Keratinocyte (primary cell): ENCODE data around the gene C2orf78.

Source experiments
- EZH2 ChIP-seq: IDR thresholded peaks from one replicate; pipeline ENCODE4 v1.6.1; 2012; ENCODE audit warnings: inconsistent platforms, mild to moderate bottlenecking, low read length, moderate library complexity
- TF ChIP-seq, protein P1 (sequence below), 3 experiments: IDR thresholded peaks in 1 of 3; conservative IDR thresholded peaks in 1 of 3; optimal IDR thresholded peaks in 1 of 3; 2 replicates in 2 of 3; 3 replicates in 1 of 3; pipeline versions ENCODE3 to v1.5.1; 2011; ENCODE audit warnings: low read length in 3 of 3, mild to moderate bottlenecking in 3 of 3, moderate library complexity in 2 of 3, control low read depth in 1 of 3, inconsistent platforms in 1 of 3; ENCODE audit not compliant: insufficient read depth in 2 of 3; ENCODE audit errors: extremely low read depth in 1 of 3

GRCh38 chr2:73839653-73840411 is 55.8 kb downstream of the C2orf78 start:
- TF ChIP-seq, protein P1, sequence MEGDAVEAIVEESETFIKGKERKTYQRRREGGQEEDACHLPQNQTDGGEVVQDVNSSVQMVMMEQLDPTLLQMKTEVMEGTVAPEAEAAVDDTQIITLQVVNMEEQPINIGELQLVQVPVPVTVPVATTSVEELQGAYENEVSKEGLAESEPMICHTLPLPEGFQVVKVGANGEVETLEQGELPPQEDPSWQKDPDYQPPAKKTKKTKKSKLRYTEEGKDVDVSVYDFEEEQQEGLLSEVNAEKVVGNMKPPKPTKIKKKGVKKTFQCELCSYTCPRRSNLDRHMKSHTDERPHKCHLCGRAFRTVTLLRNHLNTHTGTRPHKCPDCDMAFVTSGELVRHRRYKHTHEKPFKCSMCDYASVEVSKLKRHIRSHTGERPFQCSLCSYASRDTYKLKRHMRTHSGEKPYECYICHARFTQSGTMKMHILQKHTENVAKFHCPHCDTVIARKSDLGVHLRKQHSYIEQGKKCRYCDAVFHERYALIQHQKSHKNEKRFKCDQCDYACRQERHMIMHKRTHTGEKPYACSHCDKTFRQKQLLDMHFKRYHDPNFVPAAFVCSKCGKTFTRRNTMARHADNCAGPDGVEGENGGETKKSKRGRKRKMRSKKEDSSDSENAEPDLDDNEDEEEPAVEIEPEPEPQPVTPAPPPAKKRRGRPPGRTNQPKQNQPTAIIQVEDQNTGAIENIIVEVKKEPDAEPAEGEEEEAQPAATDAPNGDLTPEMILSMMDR (optimal IDR thresholded peaks at IDR 0.05 in 1 of 3, IDR thresholded peaks at IDR 0.05 in 1 of 3, conservative IDR thresholded peaks at IDR 0.05 in 1 of 3; ENCODE audit: extremely low read depth in 1 of 3, insufficient read depth in 2 of 3, low read length in 3 of 3) = peak in 1 of 3 experiments; percentile 8
- no peak for TF ChIP-seq EZH2
